ENCODE measurements around the gene SRF.
A peak's percentile ranks its signal among the peaks of the same experiment; 100 is the strongest.

SRF gene

DNA sequence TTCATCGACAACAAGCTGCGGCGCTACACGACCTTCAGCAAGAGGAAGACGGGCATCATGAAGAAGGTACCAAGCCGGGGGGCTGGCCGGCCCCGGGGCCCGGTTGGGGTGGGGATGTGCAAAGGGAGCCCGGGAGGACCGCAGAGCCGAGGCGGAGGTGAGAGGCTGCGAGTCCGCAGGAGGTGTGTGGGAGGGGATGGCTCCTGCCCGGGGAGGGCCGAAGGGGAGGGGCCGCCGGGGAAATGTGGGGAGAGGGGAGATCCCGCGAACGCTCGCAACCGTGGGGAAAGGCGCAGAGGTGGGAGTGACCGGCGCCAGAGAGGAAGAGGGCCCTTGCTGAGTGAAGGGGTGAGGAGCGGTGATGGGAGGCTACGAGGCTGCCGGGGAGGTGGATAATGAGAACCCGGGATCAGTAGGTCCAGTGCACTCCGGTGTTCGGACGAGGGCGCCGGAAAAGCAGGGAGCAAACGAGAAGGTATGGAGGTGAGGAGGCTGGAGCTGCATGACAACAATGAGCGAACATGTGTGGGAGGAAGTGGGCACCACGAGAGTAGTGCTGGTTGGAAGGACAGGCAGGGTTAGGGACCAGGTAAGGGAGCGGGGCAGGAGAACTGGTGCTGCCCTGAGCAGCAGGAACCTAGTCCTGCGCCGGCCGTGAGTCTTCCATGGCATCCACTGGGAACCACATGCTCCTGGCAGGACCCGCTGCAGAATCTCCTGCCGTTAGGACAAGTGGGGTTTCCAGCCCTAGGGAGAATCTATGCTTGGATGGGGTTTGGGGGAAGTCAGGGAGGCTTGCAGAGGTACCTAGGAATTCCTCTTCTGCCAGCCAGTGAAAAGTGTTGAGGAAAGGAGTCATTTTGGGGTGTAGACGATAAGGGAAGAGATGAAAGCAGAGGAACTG lies 1.3 kb downstream of the SRF start:
- TF ChIP-seq EZH2 (IDR thresholded peaks at IDR 0.05; ENCODE audit: borderline replicate concordance, low read length): no peak
- TF ChIP-seq, protein P1, sequence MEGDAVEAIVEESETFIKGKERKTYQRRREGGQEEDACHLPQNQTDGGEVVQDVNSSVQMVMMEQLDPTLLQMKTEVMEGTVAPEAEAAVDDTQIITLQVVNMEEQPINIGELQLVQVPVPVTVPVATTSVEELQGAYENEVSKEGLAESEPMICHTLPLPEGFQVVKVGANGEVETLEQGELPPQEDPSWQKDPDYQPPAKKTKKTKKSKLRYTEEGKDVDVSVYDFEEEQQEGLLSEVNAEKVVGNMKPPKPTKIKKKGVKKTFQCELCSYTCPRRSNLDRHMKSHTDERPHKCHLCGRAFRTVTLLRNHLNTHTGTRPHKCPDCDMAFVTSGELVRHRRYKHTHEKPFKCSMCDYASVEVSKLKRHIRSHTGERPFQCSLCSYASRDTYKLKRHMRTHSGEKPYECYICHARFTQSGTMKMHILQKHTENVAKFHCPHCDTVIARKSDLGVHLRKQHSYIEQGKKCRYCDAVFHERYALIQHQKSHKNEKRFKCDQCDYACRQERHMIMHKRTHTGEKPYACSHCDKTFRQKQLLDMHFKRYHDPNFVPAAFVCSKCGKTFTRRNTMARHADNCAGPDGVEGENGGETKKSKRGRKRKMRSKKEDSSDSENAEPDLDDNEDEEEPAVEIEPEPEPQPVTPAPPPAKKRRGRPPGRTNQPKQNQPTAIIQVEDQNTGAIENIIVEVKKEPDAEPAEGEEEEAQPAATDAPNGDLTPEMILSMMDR (IDR thresholded peaks at IDR 0.05; ENCODE audit: low read length): no peak
- Histone ChIP-seq H3F3A (ENCODE audit: insufficient read depth, low read length) (no peaks in the 10 kb centered on the region; the same call in 1 of the 2 replicates), H3K9me2 (ENCODE audit: low read depth, low read length) (no peaks in the 10 kb centered on the region), H3K27me3 (ENCODE audit: insufficient read depth, low read length) (no peaks in the 10 kb centered on the region), H3K4me1 (ENCODE audit: insufficient read depth, low read length, severe bottlenecking) (peaks cover 32% of the 10 kb centered on the region), H2AFZ (ENCODE audit: low read length) (no peak overlapping the region), H3K9me3 (ENCODE audit: low read length) (no peaks in the 10 kb centered on the region), H4K20me1 (ENCODE audit: insufficient read depth, low read length) (no peaks in the 10 kb centered on the region), H3K79me2 (ENCODE audit: insufficient read depth, low read length) (peaks cover 18% of the 10 kb centered on the region), H3K9ac (ENCODE audit: low read length) (peak overlapping the region; percentile 97), H3K36me3 (ENCODE audit: insufficient read depth, low read length) (peaks cover 26% of the 10 kb centered on the region), H3K27ac (ENCODE audit: low read depth, low read length, poor library complexity, severe bottlenecking) (peak overlapping the region; percentile 82), H3K4me2 (ENCODE audit: low read length) (peak overlapping the region; percentile 85), H3K4me3 (ENCODE audit: low read depth, low read length, poor library complexity, severe bottlenecking) (peak overlapping the region; percentile 85)

DNA sequence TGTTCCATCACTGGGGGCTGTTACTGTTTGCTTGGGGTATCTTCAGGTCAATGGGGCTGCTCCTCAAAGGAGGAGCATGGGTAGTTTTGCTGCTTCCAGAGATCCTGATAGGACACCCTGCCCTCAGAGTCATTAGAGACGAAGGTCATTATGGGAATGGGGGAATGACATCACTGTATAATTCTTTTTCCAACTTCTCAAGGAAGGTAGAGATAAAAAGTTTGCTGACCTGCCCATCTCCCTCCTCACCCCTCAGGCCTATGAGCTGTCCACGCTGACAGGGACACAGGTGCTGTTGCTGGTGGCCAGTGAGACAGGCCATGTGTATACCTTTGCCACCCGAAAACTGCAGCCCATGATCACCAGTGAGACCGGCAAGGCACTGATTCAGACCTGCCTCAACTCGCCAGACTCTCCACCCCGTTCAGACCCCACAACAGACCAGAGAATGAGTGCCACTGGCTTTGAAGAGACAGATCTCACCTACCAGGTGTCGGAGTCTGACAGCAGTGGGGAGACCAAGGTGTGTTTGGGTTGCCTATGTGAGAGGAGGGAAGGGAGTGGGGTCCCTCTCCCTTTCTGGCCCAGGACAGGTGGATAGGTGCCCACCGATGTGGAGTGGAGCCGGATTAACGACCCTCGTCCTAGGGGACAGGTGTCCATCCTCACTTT lies 2.7 kb downstream of the SRF start:
- peak overlapping the region; percentile 82 for H3K27ac ChIP-seq (ENCODE audit: low read depth, low read length, poor library complexity, severe bottlenecking)
- H3K9me2 ChIP-seq (ENCODE audit: low read depth, low read length): no peaks in the 10 kb centered on the region
- peaks cover 36% of the 10 kb centered on the region for H3K36me3 ChIP-seq (ENCODE audit: insufficient read depth, low read length)
- no peaks in the 10 kb centered on the region; the same call in 1 of the 2 replicates for H3F3A ChIP-seq (ENCODE audit: insufficient read depth, low read length)
- no peak overlapping the region for H2AFZ ChIP-seq (ENCODE audit: low read length)
- no peaks in the 10 kb centered on the region for H3K27me3 ChIP-seq (ENCODE audit: insufficient read depth, low read length)
- peaks cover 18% of the 10 kb centered on the region for H3K79me2 ChIP-seq (ENCODE audit: insufficient read depth, low read length)
- peak overlapping the region; percentile 85 for H3K4me2 ChIP-seq (ENCODE audit: low read length)
- no peaks in the 10 kb centered on the region for H3K9me3 ChIP-seq (ENCODE audit: low read length)
- peak overlapping the region; percentile 85 for H3K4me3 ChIP-seq (ENCODE audit: low read depth, low read length, poor library complexity, severe bottlenecking)
- H3K9ac ChIP-seq (ENCODE audit: low read length): peak overlapping the region; percentile 97
- no peaks in the 10 kb centered on the region for H4K20me1 ChIP-seq (ENCODE audit: insufficient read depth, low read length)
- TF ChIP-seq, protein P1 (IDR thresholded peaks at IDR 0.05; ENCODE audit: low read length): no peak
- TF ChIP-seq EZH2 (IDR thresholded peaks at IDR 0.05; ENCODE audit: borderline replicate concordance, low read length): no peak
- H3K4me1 ChIP-seq (ENCODE audit: insufficient read depth, low read length, severe bottlenecking): peaks cover 32% of the 10 kb centered on the region

DNA sequence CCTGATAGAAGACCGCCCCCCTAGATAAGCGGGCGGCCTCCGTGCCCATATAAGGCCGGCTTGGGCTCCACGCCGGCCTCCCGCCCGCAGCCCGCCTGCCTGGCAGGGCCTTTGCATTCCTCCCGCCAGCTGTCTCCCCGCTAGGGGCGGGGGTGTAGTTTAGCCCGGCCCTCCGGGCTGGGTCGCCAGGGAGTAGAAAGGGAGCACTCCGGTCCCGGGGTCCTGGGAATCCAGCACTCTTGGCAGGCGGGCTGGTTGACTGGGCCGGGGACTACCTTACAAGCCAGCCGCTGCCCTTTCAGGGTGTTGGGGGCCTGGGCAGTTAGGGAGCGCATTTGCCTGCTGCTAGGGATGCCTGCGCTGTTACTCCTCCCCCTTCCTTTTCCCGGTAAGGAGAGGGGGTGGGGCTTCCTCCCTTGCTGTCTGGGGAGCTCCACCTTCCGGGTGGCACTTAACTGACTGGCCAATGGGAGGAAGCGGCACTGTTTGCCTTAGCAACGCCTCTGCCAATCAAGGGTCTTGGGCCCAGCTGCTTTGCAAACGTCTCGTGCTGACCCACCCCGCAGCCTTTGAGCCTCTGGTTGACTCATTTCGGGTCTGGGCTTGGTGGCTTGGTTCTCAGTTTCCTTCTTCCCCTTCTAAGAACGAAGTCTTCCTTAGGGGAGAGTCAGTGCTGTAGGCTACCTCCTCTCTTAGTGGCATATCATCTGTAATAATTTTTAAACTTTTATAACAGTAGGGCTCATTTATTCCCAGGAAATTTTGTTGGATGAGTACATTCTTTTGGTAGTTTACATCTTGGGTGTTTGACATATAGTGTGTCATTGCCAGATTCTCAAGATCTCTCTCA lies 3.4 kb downstream of the SRF start:
- Histone ChIP-seq H3K27me3 (ENCODE audit: insufficient read depth, low read length) (no peaks in the 10 kb centered on the region), H3F3A (ENCODE audit: insufficient read depth, low read length) (no peaks in the 10 kb centered on the region; the same call in 1 of the 2 replicates)

More for the DNA sequence above, 3.4 kb downstream of the SRF start:
- TF ChIP-seq, protein P1 (IDR thresholded peaks at IDR 0.05; ENCODE audit: low read length): no peak
- TF ChIP-seq EZH2 (IDR thresholded peaks at IDR 0.05; ENCODE audit: borderline replicate concordance, low read length): no peak
- Histone ChIP-seq H3K4me1 (ENCODE audit: insufficient read depth, low read length, severe bottlenecking) (peaks cover 32% of the 10 kb centered on the region), H3K36me3 (ENCODE audit: insufficient read depth, low read length) (peaks cover 44% of the 10 kb centered on the region), H2AFZ (ENCODE audit: low read length) (no peak overlapping the region), H3K9me2 (ENCODE audit: low read depth, low read length) (no peaks in the 10 kb centered on the region), H4K20me1 (ENCODE audit: insufficient read depth, low read length) (no peaks in the 10 kb centered on the region), H3K79me2 (ENCODE audit: insufficient read depth, low read length) (peaks cover 18% of the 10 kb centered on the region), H3K4me3 (ENCODE audit: low read depth, low read length, poor library complexity, severe bottlenecking) (peak overlapping the region; percentile 85), H3K4me2 (ENCODE audit: low read length) (peak overlapping the region; percentile 85), H3K9me3 (ENCODE audit: low read length) (no peaks in the 10 kb centered on the region), H3K9ac (ENCODE audit: low read length) (peak overlapping the region; percentile 97; the same call in 1 of the 2 replicates), H3K27ac (ENCODE audit: low read depth, low read length, poor library complexity, severe bottlenecking) (peak overlapping the region; percentile 82)

Measured in OCI-LY1 (cell line).